ENCODE results near the gene WWTR1. TPM values are rescaled to one million over a fixed set of nuclear protein-coding genes. Genes with fewer than 3 reads are reported as not detected.
A peak's percentile ranks its signal among the peaks of the same experiment; 100 is the strongest.

WWTR1 gene
- total and polyA plus RNA-seq, 2 of the 8 experiments (the other 6 are each of a cell fraction or from before 2014, with no cell fraction given) = 15.7 to 18.6 TPM

- Histone ChIP-seq H3K4me2 (ENCODE audit: insufficient read depth in 1 of 2, low read depth in 2 of 2, low read length in 2 of 2) (peak overlapping the region; percentile 9 to 17; a peak in 2 of 4 replicates), H3K79me2 (ENCODE audit: control insufficient read depth in 1 of 2, insufficient read depth in 2 of 2, low read length in 2 of 2) (peaks cover 0 to 6% of the 10 kb centered on the region in 2 experiments; a peak in 1 of 4 replicates), H2AFZ (ENCODE audit: low read length) (no peak overlapping the region), H3K23ac (ENCODE audit: insufficient read length) (no peak overlapping the region), H4K91ac (replicated peaks; ENCODE audit: insufficient read length, low read length) (no peak overlapping the region), H2BK15ac (ENCODE audit: low read length) (no peak overlapping the region), H3K9me3 (ENCODE audit: insufficient read depth in 2 of 2, low read depth in 1 of 2, low read length in 1 of 2) (no peaks in the 10 kb centered on the region), H2AK5ac (ENCODE audit: low read depth, low read length) (no peak overlapping the region), H3K18ac (ENCODE audit: extremely low read depth, low read length) (no peak overlapping the region), H3K27me3 (replicated peaks in 1 of 4; ENCODE audit: control insufficient read depth in 3 of 4, extremely low read depth in 1 of 4, insufficient read depth in 3 of 4, low read length in 3 of 4) (no peaks in the 10 kb centered on the region), H3K36me3 (ENCODE audit: control insufficient read depth in 2 of 4, insufficient read depth in 4 of 4, low read length in 3 of 4) (no peaks in the 10 kb centered on the region), H3K14ac (ENCODE audit: insufficient read length) (no peak overlapping the region), H3K79me1 (ENCODE audit: low read depth, low read length) (0 out of 2 replicates have a peak, but pooled peaks cover 3% of the 10 kb centered on the region), H4K8ac (ENCODE audit: extremely low read depth, insufficient read depth, low read length) (no peak overlapping the region), H4K5ac (ENCODE audit: insufficient read length, low read depth, low read length) (no peak overlapping the region), H3K9ac (replicated peaks in 1 of 4; ENCODE audit: extremely low read depth in 1 of 4, low read depth in 3 of 4, low read length in 3 of 4) (no peak overlapping the region; a peak in 1 of 7 replicates), H3K4me3 (ENCODE audit: extremely low read depth in 1 of 4, insufficient read depth in 2 of 4, low read depth in 3 of 4, low read length in 4 of 4) (peak overlapping the region in 1 of 4 experiments; percentile 21; a peak in 1 of 8 replicates), H2BK120ac (replicated peaks; ENCODE audit: low read depth, low read length) (no peak overlapping the region), H4K20me1 (replicated peaks in 1 of 2; ENCODE audit: control insufficient read depth in 1 of 2, insufficient read depth in 2 of 2, low read length in 2 of 2) (peaks cover 0 to 3% of the 10 kb centered on the region in 2 experiments), H3K56ac (replicated peaks; ENCODE audit: insufficient read length, low read depth, low read length) (no peak overlapping the region), H2BK20ac (ENCODE audit: low read length) (no peak overlapping the region), H3K4ac (replicated peaks; ENCODE audit: insufficient read length, low read depth, low read length) (no peak overlapping the region), H3K4me1 (replicated peaks in 1 of 4; ENCODE audit: control insufficient read depth in 3 of 4, insufficient read depth in 4 of 4, low read length in 3 of 4) (peaks cover 2 to 10% (median 6%) of the 10 kb centered on the region in 4 experiments; a peak in 5 of 7 replicates), H3K23me2 (ENCODE audit: low read depth, low read length) (peaks cover 2% of the 10 kb centered on the region; the same call in 1 of the 2 replicates), H2BK12ac (ENCODE audit: low read depth, low read length) (no peak overlapping the region), H2BK5ac (ENCODE audit: low read depth, low read length) (no peak overlapping the region), H3K27ac (ENCODE audit: low read depth, low read length) (no peak overlapping the region)
- POLR2A ChIA-PET (ENCODE audit: partially characterized antibody) = no interaction called here
- DNase-seq (ENCODE audit: low read depth in 1 of 2, low spot score in 2 of 2) (peak in 1 of 2 experiments; percentile 63), FAIRE-seq (no peak)
- CTCF ChIA-PET (ENCODE audit: partially characterized antibody) = interaction anchor here (0.7 to 1.2 kb wide), 4 partner anchors 9 to 272 kb away, joined by 3 to 4 read pairs (median 3); no protein-coding TSS in a partner anchor
- 29% methylated on average over 11 of the region's 11 CpGs; no CpG with 5 or more reads in 1 of the 2 experiments for WGBS, 2 experiments (ENCODE audit: extremely low coverage in 1 of 2, insufficient coverage in 1 of 2, insufficient read length in 1 of 2, insufficient replicate concordance in 2 of 2, low coverage in 1 of 2, low lambda C conversion rate in 2 of 2, missing lambda C conversion rate in 1 of 2)
- TF ChIP-seq CHD1 (IDR thresholded peaks at IDR 0.05; ENCODE audit: low read depth, low read length) = no peak
- no peak for TF ChIP-seq NRF1 (IDR thresholded peaks at IDR 0.05; ENCODE audit: low read depth, low read length)
- peak; percentile 76 for TF ChIP-seq CTBP2 (IDR thresholded peaks at IDR 0.05; ENCODE audit: borderline replicate concordance, insufficient read depth, insufficient read length, low read length)
- TF ChIP-seq JUN (IDR thresholded peaks at IDR 0.05; ENCODE audit: low read depth, low read length) = no peak
- TF ChIP-seq SP4 (IDR thresholded peaks at IDR 0.05; ENCODE audit: low read length) = no peak
- no peak for TF ChIP-seq GTF2F1 (IDR thresholded peaks at IDR 0.05; ENCODE audit: borderline replicate concordance, low read depth, low read length)
- no peak for TF ChIP-seq GABPA (IDR thresholded peaks at IDR 0.05; ENCODE audit: borderline replicate concordance, insufficient read depth, low read length)
- TF ChIP-seq TCF12 (IDR thresholded peaks at IDR 0.05; ENCODE audit: low read depth, low read length) = peak; percentile 78; the same call in 1 of the 2 replicates
- TF ChIP-seq CEBPB (IDR thresholded peaks at IDR 0.05; ENCODE audit: low read depth, low read length) = no peak
- TF ChIP-seq SAP30 (IDR thresholded peaks at IDR 0.05; ENCODE audit: insufficient read depth, insufficient replicate concordance, low read length) = peak; percentile 96
- TF ChIP-seq POU5F1 (IDR thresholded peaks at IDR 0.05; ENCODE audit: low read depth, low read length) = no peak
- no peak for TF ChIP-seq KDM4A (IDR thresholded peaks at IDR 0.05; ENCODE audit: low read depth, low read length, severe bottlenecking)
- TF ChIP-seq KDM5A (IDR thresholded peaks at IDR 0.05; ENCODE audit: low read length) = no peak
- peak; percentile 76 to 82; a peak in 3 of 4 replicates for TF ChIP-seq HDAC2 (IDR thresholded peaks at IDR 0.05; ENCODE audit: borderline replicate concordance in 1 of 2, low read depth in 2 of 2, low read length in 2 of 2)
Measured at GRCh38 chr3:149536429-149536828, 121.4 kb downstream of the WWTR1 start.
